ENCODE measurements around the gene DPPA3.

DNA sequence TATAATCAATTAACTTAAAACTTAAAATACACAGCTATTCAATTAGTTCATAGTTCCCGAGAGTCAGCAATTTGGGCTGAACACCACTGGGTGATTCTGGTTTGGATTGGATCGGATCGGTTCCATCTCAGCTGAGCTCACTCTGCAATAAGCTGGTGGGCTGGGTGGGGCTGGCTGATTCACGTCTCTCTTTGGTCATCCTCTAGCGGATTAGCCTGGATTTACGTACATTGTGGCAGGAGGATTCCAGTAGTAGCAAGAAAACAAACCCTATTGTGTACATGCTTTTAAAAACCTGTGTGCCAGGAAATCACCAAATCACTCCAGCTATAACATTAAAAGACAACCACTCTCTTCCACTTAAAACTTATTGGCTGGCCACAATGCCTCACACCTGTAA, 39.1 kb downstream of the DPPA3 start:
- TF ChIP-seq CTCF (IDR thresholded peaks at IDR 0.05) (no peak), POLR2A (IDR thresholded peaks at IDR 0.05) (no peak)

All from body of pancreas (tissue), 4 donors.